NT2/D1 (cell line): ENCODE results near the gene MSANTD3.
"Not testable (repeated sequence)": the region's sequence is repeated elsewhere in the genome, so short reads cannot be mapped to it uniquely, and the experiment has no call there.

Source experiments
- DNase-seq: peaks from one replicate; pipeline ENCODE4 v3.0.0-alpha.2; 2011; ENCODE audit warnings: low read depth, low spot score
- H3K27me3 ChIP-seq: 2 replicates; pipeline ENCODE4 v1.6.0; 2011; ENCODE audit warnings: mild to moderate bottlenecking; ENCODE audit not compliant: insufficient read length, insufficient read depth
- H3K36me3 ChIP-seq: 2 replicates; pipeline ENCODE4 v1.6.1; 2011; ENCODE audit warnings: mild to moderate bottlenecking, low read length, mixed read lengths; ENCODE audit not compliant: insufficient read depth, insufficient read length
- H3K4me1 ChIP-seq: 2 replicates; pipeline ENCODE4 v1.5.1; 2011; ENCODE audit not compliant: insufficient read depth, insufficient read length
- H3K4me3 ChIP-seq: 2 replicates; pipeline ENCODE4 v1.5.1; 2011; ENCODE audit warnings: low read depth; ENCODE audit not compliant: insufficient read length
- H3K9ac ChIP-seq: 2 replicates; pipeline ENCODE4 v1.6.0; 2011; ENCODE audit warnings: low read depth; ENCODE audit not compliant: insufficient read length
- H3K9me3 ChIP-seq: 2 replicates; pipeline ENCODE4 v1.5.1; 2011; ENCODE audit warnings: mild to moderate bottlenecking, low read length; ENCODE audit not compliant: insufficient read depth
- SUZ12 ChIP-seq: IDR thresholded peaks from 2 replicates; pipeline ENCODE4 v1.6.1; 2011; ENCODE audit not compliant: insufficient read length, insufficient read depth; ENCODE audit errors: extremely low read depth
- YY1 ChIP-seq: IDR thresholded peaks from 2 replicates; pipeline ENCODE4 v1.6.1; 2011; ENCODE audit not compliant: insufficient read length, insufficient read depth
- ZNF274 ChIP-seq: IDR thresholded peaks from 2 replicates; pipeline ENCODE4 v1.6.1; 2011; ENCODE audit warnings: mild to moderate bottlenecking, low read depth, low read length

Gene MSANTD3

DNA sequence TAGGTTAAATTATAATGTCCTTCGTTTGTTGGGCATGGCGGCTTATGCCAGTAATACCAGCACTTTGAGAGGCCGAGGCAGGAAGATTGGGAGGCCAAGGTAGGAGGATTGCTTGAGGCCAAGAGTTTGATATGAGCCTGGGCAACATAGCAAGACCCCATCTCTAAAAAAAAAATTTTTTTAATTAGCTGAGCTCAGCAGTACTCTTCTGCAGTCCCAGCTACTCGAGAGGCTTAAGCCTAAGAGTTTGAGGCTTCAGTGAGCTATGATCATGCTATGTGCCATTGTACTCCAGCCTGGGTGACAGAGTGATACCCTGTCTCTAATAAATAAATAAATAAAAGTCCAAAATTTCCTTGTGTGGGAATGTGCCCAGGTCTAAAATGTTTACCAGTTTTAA lies 9.1 kb upstream of the MSANTD3 start:
- no peak for TF ChIP-seq YY1
- no peak for TF ChIP-seq ZNF274
- TF ChIP-seq SUZ12 = no peak
- H3K9ac ChIP-seq = no peak overlapping the region
- H3K27me3 ChIP-seq = no peaks in the 10 kb centered on the region

DNA sequence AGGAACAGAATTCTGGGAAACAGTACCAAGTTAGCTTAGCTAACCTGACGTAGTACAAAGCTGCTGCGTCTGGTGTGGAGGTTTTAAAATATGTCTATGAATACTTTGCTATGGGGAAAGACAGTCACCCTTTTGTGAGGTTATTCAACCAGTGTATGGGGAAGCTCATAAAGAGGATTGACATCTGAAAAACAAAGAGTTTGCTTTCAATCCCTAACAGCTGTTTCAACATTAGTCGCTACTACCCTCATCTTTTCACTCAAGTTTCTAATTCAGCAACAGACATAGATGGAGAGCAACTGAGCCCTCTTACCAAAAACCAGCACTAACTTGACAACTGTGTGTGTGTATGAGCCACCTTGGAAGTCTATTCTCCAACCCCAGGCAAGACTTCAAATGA lies 7.8 kb upstream of the MSANTD3 start:
- H3K36me3 ChIP-seq = no peaks in the 10 kb centered on the region
- H3K9me3 ChIP-seq = no peaks in the 10 kb centered on the region
- H3K9ac ChIP-seq = no peak overlapping the region
- H3K27me3 ChIP-seq = no peaks in the 10 kb centered on the region
- no peaks in the 10 kb centered on the region for H3K4me1 ChIP-seq
- H3K4me3 ChIP-seq = no peak overlapping the region
- no peak for DNase-seq
- TF ChIP-seq YY1 (no peak), ZNF274 (no peak), SUZ12 (no peak)

More for the DNA sequence above, 9.1 kb upstream of the MSANTD3 start:
- Histone ChIP-seq H3K36me3 (no peaks in the 10 kb centered on the region), H3K9me3 (no peaks in the 10 kb centered on the region), H3K4me3 (no peak overlapping the region), H3K4me1 (no peaks in the 10 kb centered on the region)
- no peak for DNase-seq

DNA sequence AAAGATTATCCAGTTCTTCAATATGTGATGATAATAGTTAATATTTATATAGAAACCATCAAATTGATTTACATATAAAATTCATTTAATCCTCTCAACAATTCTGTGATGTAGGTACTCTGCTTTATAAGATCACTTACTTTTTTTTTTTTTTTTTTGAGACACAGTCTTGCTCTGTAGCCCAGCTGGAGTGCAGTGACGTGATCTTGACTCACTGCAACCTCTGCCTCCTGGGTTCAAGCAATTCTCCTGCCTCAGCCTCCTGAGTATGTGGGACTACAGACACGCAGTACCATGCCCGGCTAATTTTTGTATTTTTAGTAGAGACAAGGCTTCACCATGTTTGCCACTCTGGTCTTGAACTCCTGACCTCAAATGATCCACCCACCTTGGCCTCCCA lies 5.8 kb upstream of the MSANTD3 start:
- not testable (repeated sequence) for H3K36me3 ChIP-seq, H3K27me3 ChIP-seq, H3K9ac ChIP-seq, H3K4me1 ChIP-seq, H3K9me3 ChIP-seq, H3K4me3 ChIP-seq, DNase-seq

DNA sequence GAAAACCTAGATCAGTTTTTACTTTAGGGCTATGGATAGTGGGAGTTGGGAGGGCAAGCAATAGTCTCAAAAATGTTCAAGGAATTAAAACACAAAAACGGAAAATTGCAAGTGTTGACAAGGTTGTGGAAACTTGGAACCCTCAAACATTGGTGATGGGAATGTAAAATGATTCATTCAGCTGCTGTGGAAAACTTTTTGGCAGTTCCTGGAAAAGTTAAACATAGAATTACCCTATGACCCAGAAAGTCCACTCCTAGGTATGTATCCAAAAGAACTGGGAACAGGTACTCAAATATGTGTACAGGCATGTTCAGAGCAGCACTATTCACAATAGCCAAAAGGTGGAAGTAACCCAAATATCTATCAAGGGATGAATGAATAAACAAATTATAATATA lies 1.2 kb upstream of the MSANTD3 start:
- no peak for DNase-seq
- Histone ChIP-seq H3K4me3 (no peak overlapping the region), H3K9me3 (no peaks in the 10 kb centered on the region), H3K36me3 (peaks cover 5% of the 10 kb centered on the region), H3K27me3 (no peaks in the 10 kb centered on the region), H3K9ac (no peak overlapping the region), H3K4me1 (no peaks in the 10 kb centered on the region)
- TF ChIP-seq ZNF274 (no peak), SUZ12 (no peak), YY1 (no peak)

DNA sequence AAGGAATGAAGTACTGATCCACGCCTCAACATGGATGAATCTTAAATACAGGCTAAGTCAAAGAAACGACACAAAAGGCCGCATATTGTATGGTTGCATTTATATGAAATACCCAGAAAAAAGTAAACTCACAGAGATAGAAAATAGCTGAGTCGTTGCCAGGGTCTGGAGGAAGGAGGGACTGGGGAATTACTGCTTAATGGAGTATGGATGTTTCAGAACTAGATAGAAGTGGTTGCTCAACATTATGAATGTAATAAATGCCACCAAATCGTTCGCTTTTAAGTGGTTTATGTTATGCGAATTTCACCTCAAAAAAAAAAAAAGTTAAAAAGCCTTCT lies 784 bp upstream of the MSANTD3 start:
- Histone ChIP-seq H3K9ac (peak overlapping the region; percentile 83), H3K27me3 (no peaks in the 10 kb centered on the region), H3K9me3 (no peaks in the 10 kb centered on the region), H3K4me3 (peak overlapping the region; percentile 69), H3K36me3 (peaks cover 5% of the 10 kb centered on the region), H3K4me1 (no peaks in the 10 kb centered on the region)
- TF ChIP-seq ZNF274 = no peak
- TF ChIP-seq YY1 = no peak
- TF ChIP-seq SUZ12 = no peak
- DNase-seq = no peak

DNA sequence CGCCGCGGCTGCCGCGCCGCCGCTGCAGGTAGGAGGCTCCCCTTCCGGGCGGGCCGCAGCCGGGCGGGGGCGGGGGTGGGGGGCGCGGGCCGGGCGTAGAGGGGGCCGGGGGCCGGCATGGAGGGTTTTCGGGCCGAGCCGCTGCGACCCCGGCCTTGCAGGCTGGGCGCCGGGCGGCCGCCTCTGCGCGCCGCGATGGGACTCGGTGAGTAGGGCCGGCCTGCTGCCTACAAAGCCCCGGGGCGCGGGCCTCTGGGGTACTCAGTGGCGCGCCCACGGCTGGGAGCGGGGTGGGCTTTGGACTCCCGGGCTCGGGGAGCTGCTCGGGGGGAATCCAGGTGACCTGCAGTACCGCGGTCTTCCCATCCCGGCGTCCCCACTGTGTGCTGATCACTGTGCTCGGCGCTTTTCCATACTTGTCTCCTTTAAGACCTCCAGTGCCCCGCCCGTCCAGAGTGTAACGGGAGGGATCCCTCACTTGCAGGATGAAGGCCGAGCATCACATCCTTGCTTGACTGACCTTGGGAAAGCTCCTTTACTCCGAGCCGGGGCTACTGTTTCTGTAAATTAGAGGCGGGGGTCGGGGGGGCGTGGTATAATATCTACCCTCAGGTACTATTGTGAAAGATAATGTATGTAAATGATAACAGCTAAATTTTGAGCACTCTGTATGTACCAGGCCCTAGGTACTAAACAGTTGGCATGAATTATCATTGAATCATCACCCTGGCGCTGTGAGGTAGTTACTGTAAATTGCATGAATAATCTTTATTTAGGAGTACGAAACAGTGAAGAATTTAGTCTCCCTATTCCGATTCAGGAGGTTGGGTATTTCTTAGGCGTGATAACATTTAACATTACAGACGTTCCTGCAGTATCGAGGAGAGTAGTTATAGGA lies 672 bp downstream of the MSANTD3 start:
- H3K27me3 ChIP-seq = no peaks in the 10 kb centered on the region
- peak overlapping the region; percentile 85 for H3K9ac ChIP-seq
- no peaks in the 10 kb centered on the region for H3K9me3 ChIP-seq
- no peaks in the 10 kb centered on the region for H3K4me1 ChIP-seq
- TF ChIP-seq YY1 = no peak
- TF ChIP-seq SUZ12 = no peak
- TF ChIP-seq ZNF274 = no peak
- DNase-seq = no peak
- peaks cover 16% of the 10 kb centered on the region for H3K36me3 ChIP-seq
- peak overlapping the region; percentile 59 for H3K4me3 ChIP-seq

DNA sequence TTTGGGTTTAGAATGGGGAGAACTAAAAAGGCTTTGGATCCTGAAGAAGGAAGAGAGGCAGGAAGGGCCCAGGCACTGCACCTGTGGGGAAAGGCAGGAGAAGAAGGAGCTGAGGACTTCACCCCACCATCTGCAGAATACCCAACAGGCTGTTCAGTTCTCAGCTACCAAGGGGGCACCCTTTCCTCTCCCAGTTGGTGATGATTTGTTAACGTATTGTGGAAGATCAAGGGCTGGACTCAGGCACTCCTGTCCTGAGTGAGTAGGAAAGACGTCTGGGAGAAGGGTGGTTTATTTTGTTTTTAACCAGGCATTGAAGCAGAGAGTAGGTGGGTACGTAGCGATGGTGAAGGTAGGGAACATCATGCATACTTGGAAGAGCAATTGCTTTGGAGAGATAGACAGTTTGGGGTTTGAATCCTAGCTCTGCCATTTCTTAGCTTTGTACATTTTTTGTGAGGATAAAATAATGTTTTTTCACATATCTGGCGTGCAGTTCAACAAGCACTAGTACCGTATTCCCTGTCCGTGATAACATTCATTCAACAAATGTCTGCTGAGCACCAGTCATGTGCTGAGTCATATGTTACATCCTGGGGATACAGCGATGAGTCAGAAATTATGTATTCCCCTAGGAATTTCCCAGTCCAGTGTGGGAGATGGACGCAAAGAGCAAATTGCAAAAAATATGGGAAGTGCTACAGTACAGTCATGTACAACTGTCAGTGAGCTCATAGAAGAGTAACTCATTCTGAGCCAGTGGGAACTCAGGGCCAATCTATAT lies 2.1 kb downstream of the MSANTD3 start:
- H3K4me1 ChIP-seq = no peaks in the 10 kb centered on the region
- no peak overlapping the region for H3K4me3 ChIP-seq
- TF ChIP-seq SUZ12 = no peak
- no peak for TF ChIP-seq ZNF274
- TF ChIP-seq YY1 = no peak
- no peaks in the 10 kb centered on the region for H3K27me3 ChIP-seq
- H3K9ac ChIP-seq = no peak overlapping the region
- no peaks in the 10 kb centered on the region for H3K9me3 ChIP-seq
- peaks cover 26% of the 10 kb centered on the region for H3K36me3 ChIP-seq
- DNase-seq = no peak
